D341Med (cell line): ENCODE results near the gene MAP7.

Source experiments
- DNase-seq: peaks from one replicate; pipeline ENCODE4 v3.0.0; 2012; ENCODE audit warnings: low spot score

MAP7 gene

GRCh38 chr6:136564180-136564579 lies 14.0 kb upstream of the MAP7 start:
- no peak for DNase-seq

DNA sequence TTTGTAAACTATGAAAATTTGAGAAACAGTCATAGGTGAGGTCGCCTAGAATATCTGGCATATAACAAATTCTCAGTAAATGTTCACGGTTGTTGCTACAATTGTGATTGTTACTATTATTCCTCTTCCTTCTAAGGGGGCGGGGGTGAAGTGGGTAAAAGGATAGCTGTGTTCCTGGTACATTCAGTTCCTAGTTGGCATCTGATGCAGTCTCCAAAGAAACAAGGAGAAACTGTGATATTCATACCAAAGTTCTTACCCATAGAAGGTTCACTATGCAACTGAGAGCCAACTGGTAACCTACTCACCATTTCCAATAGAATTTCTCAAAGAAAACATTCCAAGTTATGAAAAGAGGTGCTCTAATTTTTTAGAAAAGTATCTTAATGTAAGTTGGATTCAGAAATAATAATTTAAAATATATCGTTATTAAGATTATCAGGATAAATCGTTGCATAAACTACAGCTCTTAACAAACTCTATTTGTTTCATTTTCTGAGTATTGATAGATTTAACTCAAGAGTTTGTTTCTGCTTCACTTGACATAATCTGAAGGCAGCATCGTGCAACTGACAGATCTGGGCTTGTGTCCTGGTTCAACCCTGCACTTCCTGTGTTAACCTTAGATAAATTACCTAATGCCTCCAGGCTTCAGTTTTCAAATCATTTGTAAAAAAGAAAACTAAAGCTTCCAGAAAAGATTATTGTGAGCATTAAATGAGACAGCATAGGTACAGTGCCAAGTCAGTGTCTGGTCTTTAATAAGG lies 13.3 kb upstream of the MAP7 start:
- no peak for DNase-seq

- no peak for DNase-seq
Observed at GRCh38 chr6:136562211-136562610, 12.0 kb upstream of the MAP7 start.

- no peak for DNase-seq
Observed at GRCh38 chr6:136553166-136553787, 3.1 kb upstream of the MAP7 start.

DNA sequence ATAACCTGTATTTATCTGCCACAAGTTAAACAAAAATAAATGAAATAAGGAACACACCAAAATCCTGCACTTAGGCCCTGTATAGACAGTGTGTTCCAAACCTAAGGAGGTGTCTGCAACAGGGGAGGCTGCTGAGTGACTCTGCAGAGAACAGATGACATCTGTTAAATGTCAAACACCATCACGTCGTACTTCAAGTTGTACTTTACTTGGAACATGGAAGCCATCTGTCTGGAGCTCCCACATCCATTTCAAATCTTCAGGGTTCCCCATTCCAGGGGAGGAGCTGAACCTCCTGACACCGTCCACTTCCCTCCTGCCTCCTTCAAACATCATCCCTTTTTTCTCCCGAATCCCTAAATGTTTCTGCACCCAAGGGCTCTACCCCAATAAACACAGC lies 1.8 kb upstream of the MAP7 start:
- DNase-seq: no peak

DNA sequence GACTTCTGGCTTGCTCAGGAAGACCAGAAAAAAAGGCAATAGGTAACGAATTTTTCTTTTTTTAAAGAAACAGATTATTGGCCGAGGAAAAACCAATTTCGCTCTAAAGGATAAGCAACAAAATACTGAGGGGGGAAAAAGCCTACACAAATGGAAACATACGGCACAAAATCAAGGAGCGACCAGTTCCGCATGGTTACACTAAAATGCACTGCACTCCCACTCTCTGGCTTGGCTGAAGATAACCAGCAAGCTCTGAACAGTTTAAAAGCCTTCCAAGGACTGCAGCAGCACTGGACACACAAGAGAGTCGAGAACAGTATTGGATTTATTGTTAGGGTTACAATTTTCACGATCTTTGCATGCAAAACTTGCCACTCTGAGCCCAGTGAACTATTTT lies 881 bp upstream of the MAP7 start:
- DNase-seq: no peak

- DNase-seq: peak; percentile 78
Observed at GRCh38 chr6:136550045-136550329, 235 bp downstream of the MAP7 start.

GRCh38 chr6:136549300-136550044 lies 750 bp downstream of the MAP7 start:
- DNase-seq: peak; percentile 23

DNA sequence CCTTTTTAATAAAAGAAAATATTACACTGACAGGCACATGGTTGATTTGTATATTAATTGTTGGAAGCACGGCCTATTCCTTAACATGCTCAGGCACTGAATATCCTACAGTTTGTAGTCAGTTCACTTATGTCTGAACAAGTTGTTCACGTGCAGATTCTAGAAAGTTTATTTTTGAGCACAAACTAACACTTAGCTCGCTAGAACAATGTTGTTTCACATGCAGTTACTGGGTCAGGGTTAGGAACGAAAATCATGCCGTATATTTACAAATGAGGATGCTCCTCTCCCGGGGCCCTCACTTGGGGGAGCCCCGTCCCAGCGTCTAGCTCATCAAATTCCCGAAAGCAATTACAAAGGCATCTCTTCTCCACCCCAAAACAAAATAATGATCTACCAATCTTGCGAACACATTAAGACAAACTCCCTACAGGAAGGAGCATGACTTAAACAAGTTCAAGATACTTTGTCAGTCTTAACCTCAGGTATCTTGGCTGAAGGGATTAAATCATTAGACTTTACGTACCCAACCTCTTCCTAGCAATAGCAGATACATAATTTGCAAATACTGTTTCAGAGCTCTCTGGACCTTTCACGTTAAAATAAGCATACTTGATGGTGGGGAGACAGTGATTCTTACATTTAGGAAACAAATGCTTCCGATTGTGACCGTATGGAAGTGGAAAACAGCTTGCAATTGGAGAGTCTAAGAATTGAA lies 1.5 kb downstream of the MAP7 start:
- DNase-seq: no peak

DNA sequence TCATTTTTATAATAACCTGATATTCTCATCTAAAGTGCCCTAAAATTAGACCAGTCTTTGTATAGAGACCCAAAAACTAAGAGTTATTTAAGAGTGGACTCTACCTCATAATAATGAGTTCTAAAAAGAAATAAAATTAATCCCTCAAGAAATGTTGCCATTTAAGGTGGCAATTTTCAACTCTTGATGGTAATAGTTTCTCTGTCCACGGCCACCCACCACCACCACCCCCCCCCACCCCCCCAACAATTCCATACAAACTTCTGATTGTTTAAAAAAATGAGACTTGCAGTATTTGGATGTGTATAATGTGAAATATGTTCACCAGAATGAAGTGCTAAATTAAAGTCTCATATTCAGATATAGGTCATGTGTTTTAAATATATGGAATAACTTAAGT lies 2.4 kb downstream of the MAP7 start:
- no peak for DNase-seq

DNA sequence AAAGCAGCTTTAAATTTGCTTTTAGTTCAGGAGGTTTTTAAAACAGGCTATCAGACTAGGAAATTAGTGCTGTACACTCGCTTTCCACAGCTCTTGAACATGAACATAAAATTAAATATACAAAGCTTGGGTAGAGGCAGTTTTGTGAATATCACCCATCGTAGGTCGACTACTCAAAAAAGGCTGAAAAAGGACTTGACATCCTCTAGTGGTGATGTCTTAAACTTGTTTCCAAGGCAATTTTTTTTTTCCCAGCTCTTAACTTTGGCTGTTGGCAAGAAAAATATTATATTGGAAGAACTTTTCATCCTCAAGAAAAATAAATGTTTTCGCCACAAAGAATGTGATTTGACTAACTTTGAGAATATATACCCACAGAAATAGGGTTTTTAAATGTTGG lies 2.9 kb downstream of the MAP7 start:
- no peak for DNase-seq

- no peak for DNase-seq
Observed at GRCh38 chr6:136546331-136546730, 3.9 kb downstream of the MAP7 start.

GRCh38 chr6:136544326-136544725 lies 5.9 kb downstream of the MAP7 start:
- DNase-seq: no peak

GRCh38 chr6:136541395-136541794 lies 8.8 kb downstream of the MAP7 start:
- no peak for DNase-seq

- no peak for DNase-seq
Observed at GRCh38 chr6:136539967-136540652, 10.1 kb downstream of the MAP7 start.

GRCh38 chr6:136538836-136539235 lies 11.4 kb downstream of the MAP7 start:
- no peak for DNase-seq

- DNase-seq: no peak
Observed at GRCh38 chr6:136535880-136536650, 14.2 kb downstream of the MAP7 start.

DNA sequence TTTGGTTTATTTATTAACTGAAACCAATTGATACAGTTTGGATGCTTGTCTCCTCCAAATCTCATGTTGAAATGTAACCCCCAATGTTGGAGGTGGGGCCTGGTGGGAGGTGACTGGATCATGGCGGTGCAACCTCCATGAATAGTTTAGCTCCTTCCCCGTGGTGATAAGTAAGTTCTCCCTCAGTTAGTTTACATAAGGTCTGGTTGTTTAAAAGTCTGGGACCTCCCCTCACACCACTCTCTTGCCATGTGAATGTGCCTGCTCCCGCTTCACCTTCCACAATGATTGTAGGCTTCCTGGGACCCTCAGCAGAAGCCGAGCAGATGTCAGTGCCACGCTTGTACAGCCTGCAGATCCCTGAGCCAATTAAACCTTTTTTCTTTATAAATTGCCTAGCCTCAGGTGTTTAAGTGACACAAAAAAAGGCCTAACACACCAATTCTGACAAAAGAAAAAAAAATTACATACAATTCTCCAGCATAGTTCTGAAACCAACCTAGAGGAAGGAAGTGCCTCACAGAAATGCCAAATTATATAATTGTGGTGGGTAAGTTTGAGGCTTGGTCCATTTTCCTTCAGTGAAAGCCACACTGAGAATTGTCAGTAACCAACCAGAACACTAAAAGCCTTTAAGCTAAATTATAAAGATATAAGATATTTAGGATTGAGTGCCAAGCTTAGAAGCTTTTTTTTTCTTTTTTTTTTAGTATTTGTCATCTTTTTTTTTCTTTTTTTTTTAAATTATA lies 15.0 kb downstream of the MAP7 start:
- DNase-seq: no peak

GRCh38 chr6:136534268-136534667 lies 16.0 kb downstream of the MAP7 start:
- no peak for DNase-seq

DNA sequence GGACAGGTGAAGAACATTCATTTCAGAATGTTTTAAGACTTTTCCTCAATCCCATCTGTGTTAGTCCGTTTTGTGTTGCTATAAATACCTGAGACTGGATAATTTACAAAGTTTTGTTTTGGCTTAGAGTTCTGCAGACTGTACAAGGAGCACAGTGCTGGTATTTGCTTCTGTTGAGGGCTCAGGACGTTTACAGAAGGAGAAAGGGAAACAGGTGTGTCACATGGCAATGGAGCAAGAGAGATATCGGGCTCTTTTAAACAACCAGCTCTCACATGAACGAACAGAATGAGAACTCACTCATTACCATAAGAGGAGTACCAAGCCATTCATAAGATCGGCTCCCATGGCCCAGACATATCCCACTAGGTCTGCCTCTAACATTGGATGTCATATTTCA lies 16.7 kb downstream of the MAP7 start:
- no peak for DNase-seq

DNA sequence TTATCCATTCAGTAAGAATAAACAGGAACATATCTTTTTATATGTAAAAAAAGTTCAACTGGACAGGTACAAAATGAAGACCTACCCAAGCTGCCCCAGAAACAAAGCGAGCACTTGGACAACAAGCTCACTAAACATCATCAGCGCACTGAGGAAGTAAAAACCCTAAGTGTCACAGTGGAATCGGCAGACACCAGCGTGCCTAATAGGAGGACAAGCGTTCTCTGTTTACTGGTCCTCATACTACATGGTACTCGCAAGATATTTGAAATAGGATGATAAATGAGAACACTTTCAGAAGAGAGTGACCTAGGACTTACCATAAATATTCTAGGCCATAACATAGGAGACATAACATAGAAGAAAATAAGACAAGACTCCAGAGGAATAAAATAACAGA lies 18.2 kb downstream of the MAP7 start:
- no peak for DNase-seq
